Activated naive CD8-positive, alpha-beta T cell treated with anti-CD3 and anti-CD28 coated beads for 36 hours (primary cell): ENCODE data around the gene C2orf42. TPM values are rescaled to one million over a fixed set of nuclear protein-coding genes. Genes with fewer than 3 reads are reported as not detected.
"Not testable (repeated sequence)": the region's sequence is repeated elsewhere in the genome, so short reads cannot be mapped to it uniquely, and the experiment has no call there.

Experiments used
- DNase-seq: peaks from one replicate; pipeline ENCODE4 v3.0.0; 2021
- H3K27ac Mint-ChIP-seq: one replicate; pipeline ENCODE4 v1.8.0; 2022; ENCODE audit warnings: mild to moderate bottlenecking, moderate library complexity, mixed read lengths
- H3K27me3 Mint-ChIP-seq: one replicate; pipeline ENCODE4 v1.8.0; 2022; ENCODE audit warnings: mild to moderate bottlenecking, mixed read lengths
- H3K36me3 Mint-ChIP-seq: one replicate; pipeline ENCODE4 v1.8.0; 2021; ENCODE audit warnings: mild to moderate bottlenecking, mixed read lengths
- H3K4me1 Mint-ChIP-seq: one replicate; pipeline ENCODE4 v1.8.0; 2021; ENCODE audit warnings: mixed read lengths
- H3K4me3 Mint-ChIP-seq: one replicate; pipeline ENCODE4 v1.8.0; 2022; ENCODE audit warnings: mild to moderate bottlenecking, moderate library complexity, mixed read lengths
- H3K9me3 Mint-ChIP-seq: one replicate; pipeline ENCODE4 v1.8.0; 2022; ENCODE audit warnings: mixed read lengths
- total RNA-seq, 2 experiments: library from RNA; stranded (reverse); gene quantifications; one replicate each; pipeline ENCODE4 v1.2.3, GENCODE V29; 2021

The C2orf42 gene
- total RNA-seq, 2 experiments from 2014 or later = 16.0 to 17.4 TPM

DNA sequence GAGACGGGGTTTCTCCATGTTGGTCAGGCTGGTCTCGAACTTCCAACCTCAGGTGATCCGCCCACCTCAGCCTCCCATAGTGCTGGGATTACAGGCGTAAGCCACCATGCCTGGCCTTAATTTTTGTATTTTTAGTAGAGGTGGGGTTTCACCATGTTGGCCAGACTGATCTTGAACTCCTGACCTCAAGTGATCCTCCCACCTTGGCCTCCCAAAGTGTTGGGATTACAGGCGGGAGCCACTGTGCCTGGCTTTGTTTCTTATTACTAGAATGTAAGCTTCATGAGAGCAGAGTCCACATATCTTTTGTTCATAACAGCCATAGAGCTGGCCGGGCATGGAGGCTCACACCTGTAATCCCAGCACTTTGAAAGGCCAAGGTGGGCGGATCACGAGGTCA lies 84.7 kb downstream of the C2orf42 start:
- H3K4me1 Mint-ChIP-seq = peaks cover 54% of the 10 kb centered on the region
- not testable (repeated sequence) for DNase-seq, H3K9me3 Mint-ChIP-seq, H3K4me3 Mint-ChIP-seq, H3K27me3 Mint-ChIP-seq, H3K36me3 Mint-ChIP-seq
- peak overlapping the region; percentile 42 for H3K27ac Mint-ChIP-seq

DNA sequence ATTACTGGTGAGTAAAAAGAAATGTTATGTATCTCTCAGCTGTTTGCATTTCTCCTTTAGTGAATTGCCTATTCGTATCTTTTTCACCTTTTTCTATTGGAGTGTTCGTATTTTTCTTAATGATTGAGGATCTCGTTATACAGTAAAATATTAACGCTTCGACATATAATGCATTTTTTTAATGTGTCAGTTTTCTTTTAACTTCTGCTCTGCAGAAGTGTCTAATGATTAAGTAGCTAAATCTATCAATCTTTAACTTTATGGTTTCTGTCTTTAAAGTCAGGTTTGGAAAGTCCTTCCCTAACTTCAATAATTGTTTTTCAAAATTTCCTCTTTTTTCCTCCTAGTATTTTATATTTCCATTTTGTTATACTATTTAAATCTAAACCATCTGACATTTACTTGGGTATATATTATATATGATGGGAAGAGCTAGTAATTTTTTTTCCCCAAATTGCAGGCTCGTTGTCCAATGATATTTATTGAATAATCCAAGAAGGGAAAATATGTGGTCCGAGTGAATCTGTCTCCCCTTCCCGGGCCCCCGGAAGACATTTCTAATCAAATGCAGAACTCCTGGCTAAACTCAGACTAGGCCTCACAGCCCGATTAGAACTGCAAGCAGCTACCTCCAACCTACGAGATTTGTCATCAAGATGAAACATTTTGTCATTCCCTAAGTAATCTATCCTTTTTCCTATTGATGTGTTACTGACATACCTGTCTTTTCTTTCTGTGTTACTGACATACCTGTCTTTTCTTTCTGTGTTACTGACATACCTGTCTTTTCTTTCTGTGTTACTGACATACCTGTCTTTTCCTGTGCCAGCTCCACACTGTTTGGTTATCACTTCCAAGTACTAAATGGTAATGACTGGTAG lies 86.3 kb downstream of the C2orf42 start:
- H3K27ac Mint-ChIP-seq = peak overlapping the region; percentile 97
- H3K9me3 Mint-ChIP-seq = no peaks in the 10 kb centered on the region
- DNase-seq = peak; percentile 59
- H3K36me3 Mint-ChIP-seq = peaks cover 3% of the 10 kb centered on the region
- H3K27me3 Mint-ChIP-seq = no peaks in the 10 kb centered on the region
- H3K4me3 Mint-ChIP-seq = peak overlapping the region; percentile 78
- peaks cover 48% of the 10 kb centered on the region for H3K4me1 Mint-ChIP-seq

DNA sequence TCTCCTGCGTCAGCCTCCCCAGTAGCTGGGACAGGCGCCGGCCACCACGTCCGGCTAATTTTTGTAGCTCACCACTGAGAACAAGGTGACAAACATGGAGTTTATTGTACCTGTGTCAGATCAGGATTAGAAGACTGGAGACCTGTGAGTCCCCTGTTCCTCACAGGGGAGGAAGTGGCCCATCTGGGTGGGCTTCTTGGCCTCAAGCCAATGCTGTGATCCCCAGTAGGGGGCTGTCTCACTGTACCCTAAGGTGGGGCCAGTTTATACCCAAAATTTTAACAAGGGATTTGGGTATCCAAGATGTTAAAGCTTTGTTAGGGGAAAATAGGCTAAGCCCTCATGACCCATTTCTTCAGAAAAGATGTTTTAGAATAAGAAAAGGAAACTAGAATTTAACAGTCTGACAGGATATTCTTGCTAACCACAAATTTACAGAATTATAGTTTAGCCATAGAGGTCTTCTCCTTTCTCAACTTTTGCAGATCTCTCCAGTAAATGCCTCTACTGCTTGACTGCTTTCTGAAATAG lies 87.2 kb downstream of the C2orf42 start:
- H3K36me3 Mint-ChIP-seq = peaks cover 3% of the 10 kb centered on the region
- no peaks in the 10 kb centered on the region for H3K9me3 Mint-ChIP-seq
- H3K27ac Mint-ChIP-seq = peak overlapping the region; percentile 97
- H3K4me1 Mint-ChIP-seq = peaks cover 48% of the 10 kb centered on the region
- no peaks in the 10 kb centered on the region for H3K27me3 Mint-ChIP-seq
- peak; percentile 47 for DNase-seq
- H3K4me3 Mint-ChIP-seq = peak overlapping the region; percentile 78

DNA sequence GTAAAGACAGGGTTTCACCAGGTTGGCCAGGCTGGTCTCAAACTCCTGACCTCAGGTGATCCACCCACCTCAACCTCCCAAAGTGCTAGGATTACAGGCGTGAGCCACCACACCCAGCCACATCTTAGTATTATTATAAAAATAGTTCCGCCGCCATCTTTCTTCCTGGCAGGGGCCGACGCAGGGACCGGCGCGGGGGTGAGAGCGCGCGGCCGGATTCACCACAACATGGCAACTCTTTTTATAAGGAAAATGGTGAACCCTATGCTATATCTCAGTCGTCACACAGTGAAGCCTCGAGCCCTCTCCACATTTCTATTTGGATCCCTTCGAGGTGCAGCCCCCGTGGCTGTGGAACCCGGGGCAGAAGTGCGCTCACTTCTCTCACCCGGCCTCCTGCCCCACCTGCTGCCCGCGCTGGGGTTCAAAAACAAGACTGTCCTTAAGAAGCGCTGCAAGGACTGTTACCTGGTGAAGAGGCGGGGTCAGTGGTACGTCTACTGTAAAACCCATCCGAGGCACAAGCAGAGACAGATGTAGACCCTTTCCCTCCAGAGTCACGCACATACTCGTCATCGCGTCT lies 88.4 kb downstream of the C2orf42 start:
- not testable (repeated sequence) for H3K9me3 Mint-ChIP-seq, H3K27me3 Mint-ChIP-seq, DNase-seq, H3K36me3 Mint-ChIP-seq, H3K4me3 Mint-ChIP-seq
- peaks cover 43% of the 10 kb centered on the region for H3K4me1 Mint-ChIP-seq
- peak overlapping the region; percentile 60 for H3K27ac Mint-ChIP-seq

DNA sequence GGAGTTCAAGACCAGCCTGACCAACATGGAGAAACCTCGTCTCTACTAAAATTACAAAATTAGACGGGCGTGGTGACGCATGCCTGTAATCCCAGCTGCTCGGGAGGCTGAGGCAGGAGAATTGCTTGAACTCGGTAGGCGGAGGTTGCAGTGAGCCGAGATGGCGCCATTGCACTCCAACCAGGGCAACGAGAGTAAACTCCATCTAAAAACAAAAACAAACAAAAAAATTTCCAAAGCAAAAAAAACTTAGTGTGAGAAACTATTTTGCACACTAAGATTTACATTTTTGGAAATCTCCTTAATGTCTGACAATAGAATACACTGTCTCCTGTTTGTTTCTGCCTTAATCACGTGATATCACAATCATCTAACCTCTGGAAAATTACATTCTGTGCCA lies 89.1 kb downstream of the C2orf42 start:
- peak overlapping the region; percentile 56 for H3K27ac Mint-ChIP-seq
- not testable (repeated sequence) for H3K4me3 Mint-ChIP-seq, H3K27me3 Mint-ChIP-seq, H3K9me3 Mint-ChIP-seq, H3K36me3 Mint-ChIP-seq, DNase-seq
- peaks cover 38% of the 10 kb centered on the region for H3K4me1 Mint-ChIP-seq

DNA sequence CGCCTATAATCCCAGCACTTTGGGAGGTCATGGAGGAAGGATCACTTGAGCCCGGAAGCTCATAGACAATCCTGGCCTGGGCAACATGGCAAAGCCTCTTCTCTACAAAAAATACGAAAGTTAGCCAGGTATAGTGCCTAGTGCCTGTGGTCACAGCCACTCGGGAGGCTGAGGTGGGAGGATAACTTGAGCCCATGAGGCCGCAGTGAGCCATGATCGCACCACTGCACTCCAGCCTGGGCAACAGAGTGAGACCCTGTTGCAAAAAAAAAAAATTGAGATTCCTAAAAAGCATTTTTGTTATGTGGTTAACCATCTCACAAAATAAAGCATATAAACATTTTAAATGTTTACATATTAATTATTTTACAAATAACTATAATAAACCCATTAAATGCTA lies 89.6 kb downstream of the C2orf42 start:
- DNase-seq = no peak
- no peak overlapping the region for H3K27ac Mint-ChIP-seq
- H3K4me1 Mint-ChIP-seq = peaks cover 38% of the 10 kb centered on the region
- H3K4me3 Mint-ChIP-seq = no peak overlapping the region
- no peaks in the 10 kb centered on the region for H3K9me3 Mint-ChIP-seq
- H3K27me3 Mint-ChIP-seq = no peaks in the 10 kb centered on the region
- H3K36me3 Mint-ChIP-seq = peaks cover 3% of the 10 kb centered on the region

Other genes with a start within 250 kb of the C2orf42 start
- under 1 TPM; 0.54 to 0.74 TPM for gene ASPRV1, start 229.4 kb downstream of the C2orf42 start, total RNA-seq
- gene PCBP1, start 103.5 kb downstream of the C2orf42 start, total RNA-seq = 100 to 1,000 TPM; 449 to 455 TPM
- gene TIA1, start 57.6 kb upstream of the C2orf42 start, total RNA-seq = 10 to 100 TPM; 87.0 to 88.0 TPM
- 10 to 100 TPM in 1 of 2 experiments, 1 to 10 TPM in 1; 9.5 to 11.0 TPM for gene PCYOX1, start 67.1 kb upstream of the C2orf42 start, total RNA-seq
- 100 to 1,000 TPM; 590 to 602 TPM for gene SNRPG, start 102.7 kb upstream of the C2orf42 start, total RNA-seq
- 100 to 1,000 TPM; 115 TPM for gene FAM136A, start 111.0 kb upstream of the C2orf42 start, total RNA-seq